PFSK-1 (cell line): Measurements from ENCODE around the gene ZXDA.

Experiments
- POLR2AphosphoS5 ChIP-seq: IDR thresholded peaks from 2 replicates; pipeline ENCODE4 v1.6.1; 2012; ENCODE audit warnings: low read depth, mild to moderate bottlenecking, control low read depth, low read length, moderate library complexity
- TAF1 ChIP-seq: IDR thresholded peaks from 2 replicates; pipeline ENCODE4 v1.6.1; 2012; ENCODE audit warnings: low read length, control low read depth, borderline replicate concordance; ENCODE audit not compliant: insufficient read depth

DNA sequence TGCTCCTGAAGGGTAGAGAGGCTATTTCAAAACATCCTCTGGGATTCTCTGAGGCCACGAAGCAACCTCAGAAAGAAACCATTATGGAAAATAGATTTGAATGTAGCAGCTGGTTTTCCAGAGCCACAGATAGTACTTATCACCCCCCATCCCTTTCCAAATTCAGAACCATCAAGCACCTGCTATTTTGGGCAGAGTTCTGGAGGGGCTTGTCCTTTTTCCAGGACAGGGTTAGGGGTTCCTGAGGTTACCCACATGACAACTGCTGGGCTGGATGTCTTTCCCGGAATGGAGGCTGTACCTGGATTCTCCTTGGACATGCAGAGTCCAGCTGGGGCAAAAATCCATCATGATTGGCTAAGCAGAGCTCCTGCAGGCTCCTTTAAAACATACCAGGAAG is 22.0 kb upstream of the ZXDA start:
- no peak for TF ChIP-seq POLR2AphosphoS5
- TF ChIP-seq TAF1 = no peak
